LNCAP (cell line): Measurements from ENCODE around the gene C22orf39.

ENCODE experiments used
- CTCF ChIP-seq: fragments of 450-650 bp; IDR thresholded peaks from 2 replicates; pipeline ENCODE4 v1.5.1; 2017; ENCODE audit warnings: mild to moderate bottlenecking

The C22orf39 gene

GRCh38 chr22:19422440-19423301, 24.8 kb downstream of the C22orf39 start:
- no peak for TF ChIP-seq CTCF

GRCh38 chr22:19420321-19420720, 27.2 kb downstream of the C22orf39 start:
- TF ChIP-seq CTCF, result no peak

GRCh38 chr22:19419464-19420178, 27.9 kb downstream of the C22orf39 start:
- no peak for TF ChIP-seq CTCF

GRCh38 chr22:19419086-19419463, 28.4 kb downstream of the C22orf39 start:
- no peak for TF ChIP-seq CTCF

- TF ChIP-seq CTCF, result no peak
Observed at GRCh38 chr22:19412923-19413322, 34.6 kb downstream of the C22orf39 start.

- no peak for TF ChIP-seq CTCF
Observed at GRCh38 chr22:19412478-19412877, 35.0 kb downstream of the C22orf39 start.

GRCh38 chr22:19411690-19412045, 35.8 kb downstream of the C22orf39 start:
- TF ChIP-seq CTCF, result no peak
